ENCODE measurements around the gene HAPLN1.

GRCh38 chr5:83744821-83745220, 24.2 kb upstream of the HAPLN1 start:
- no peak for TF ChIP-seq ZNF274 (IDR thresholded peaks at IDR 0.05; ENCODE audit: low read depth, low read length)
- no peak for TF ChIP-seq YY1 (IDR thresholded peaks at IDR 0.05; ENCODE audit: insufficient read depth, insufficient read length)
